HT1080 (cell line): ENCODE data around the gene SEMA3E. TPM values are rescaled to one million over a fixed set of nuclear protein-coding genes. Genes with fewer than 3 reads are reported as not detected.

Experiments
- DNase-seq: peaks from one replicate; pipeline ENCODE4 v3.0.0-alpha.2; 2015; ENCODE audit warnings: low read depth
- total RNA-seq: library from RNA; depleted of rRNA; stranded (reverse); fragments of >200 nt; shearing (Covaris generic); gene quantifications from 2 replicates; pipeline ENCODE4 v1.2.3, GENCODE V29; 2014

Gene SEMA3E
- total RNA-seq, 1 experiment from 2014 or later: not detected

DNA sequence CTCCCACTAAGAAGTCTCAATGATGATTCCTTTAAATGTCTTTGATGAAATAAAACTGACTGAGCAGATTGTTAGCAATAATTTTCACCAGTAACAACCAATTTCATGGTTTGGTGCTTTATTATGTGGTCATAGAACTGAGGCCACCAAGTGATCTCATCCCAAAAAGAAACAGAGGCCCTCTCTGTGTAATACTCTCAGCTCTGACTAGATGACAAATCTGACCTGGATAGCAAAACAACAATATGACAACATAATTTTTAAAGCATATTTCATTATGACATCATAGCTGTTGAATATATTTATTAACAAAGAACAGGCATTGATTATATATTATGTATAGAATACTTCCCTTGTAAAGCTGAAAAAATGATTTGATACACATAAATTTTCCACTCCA is 5.9 kb downstream of the SEMA3E start:
- DNase-seq: no peak

DNA sequence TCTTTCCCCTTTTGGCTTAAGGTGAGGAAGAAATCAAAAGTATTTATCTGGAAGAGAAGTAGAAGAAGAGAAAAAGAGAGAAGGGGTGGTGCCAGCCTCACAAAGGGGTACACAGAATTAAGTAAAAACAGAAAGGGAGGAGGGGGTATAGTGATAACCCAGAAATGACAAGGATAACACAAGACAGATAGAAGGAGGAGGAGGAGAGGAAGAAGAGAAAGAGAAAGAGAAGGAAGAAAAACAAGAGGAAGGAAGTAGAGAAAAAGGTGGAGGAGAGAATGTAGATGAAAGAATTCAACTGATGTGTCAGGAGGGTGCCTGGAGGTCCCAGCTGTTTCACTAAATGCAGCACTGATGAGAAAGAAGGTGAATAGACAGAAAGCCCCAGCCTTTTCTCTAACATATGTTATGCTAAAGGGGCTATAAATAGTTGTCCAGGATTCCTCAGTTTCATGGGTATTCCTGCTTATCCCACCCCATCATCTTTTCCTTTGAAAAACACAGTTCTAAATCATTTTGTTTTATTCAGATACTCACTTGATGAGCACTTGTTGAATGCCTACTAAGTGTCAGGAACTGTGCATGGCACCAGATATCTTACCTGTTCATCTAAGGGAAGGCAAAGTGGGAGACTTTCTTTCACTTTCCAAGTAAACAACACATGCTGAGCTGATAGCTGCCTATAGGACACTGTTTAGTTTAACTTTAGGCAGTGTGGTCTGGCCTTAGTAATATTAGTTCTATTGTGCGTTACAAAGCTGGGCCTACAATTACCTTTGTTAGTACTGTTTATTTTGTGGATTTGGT is 8.0 kb downstream of the SEMA3E start:
- DNase-seq: no peak

DNA sequence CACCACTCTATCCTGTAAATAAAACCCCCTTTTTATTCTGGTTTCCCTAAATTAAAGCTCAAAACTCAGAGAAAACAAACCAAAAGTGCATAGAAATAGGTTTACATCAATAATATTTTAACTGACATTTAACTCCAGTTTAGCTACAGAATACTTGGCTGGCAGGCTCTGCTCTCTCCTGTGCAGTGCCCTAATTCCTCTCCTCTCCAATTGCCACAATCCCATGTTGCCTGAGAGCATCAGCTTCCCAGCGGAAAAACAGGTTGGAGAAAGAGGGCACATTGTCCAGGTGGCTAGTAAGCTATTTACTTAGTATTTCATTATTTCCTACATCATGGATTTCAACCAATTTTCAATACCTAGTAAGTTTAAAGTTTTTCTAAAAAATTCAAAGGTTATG is 8.7 kb downstream of the SEMA3E start:
- no peak for DNase-seq

DNA sequence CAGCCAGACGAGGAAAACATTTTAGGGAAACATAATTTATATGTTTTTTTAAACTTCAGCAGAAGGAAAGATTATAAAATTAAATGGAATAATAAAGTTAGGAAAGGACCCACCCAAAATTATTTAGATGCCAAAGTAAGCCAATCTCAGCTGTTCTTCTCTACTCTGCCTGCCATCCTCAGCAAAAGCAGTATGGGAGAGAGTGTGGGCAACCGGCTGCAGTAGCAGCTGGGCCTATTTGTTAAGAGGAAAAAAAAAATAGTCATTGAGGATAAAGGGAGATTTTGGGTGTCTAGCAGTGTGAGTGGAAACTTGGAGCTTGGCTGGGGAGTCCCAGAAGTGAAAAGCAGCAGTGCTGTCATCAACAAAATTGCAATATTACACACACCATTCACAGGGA is 15.4 kb downstream of the SEMA3E start:
- DNase-seq: no peak

DNA sequence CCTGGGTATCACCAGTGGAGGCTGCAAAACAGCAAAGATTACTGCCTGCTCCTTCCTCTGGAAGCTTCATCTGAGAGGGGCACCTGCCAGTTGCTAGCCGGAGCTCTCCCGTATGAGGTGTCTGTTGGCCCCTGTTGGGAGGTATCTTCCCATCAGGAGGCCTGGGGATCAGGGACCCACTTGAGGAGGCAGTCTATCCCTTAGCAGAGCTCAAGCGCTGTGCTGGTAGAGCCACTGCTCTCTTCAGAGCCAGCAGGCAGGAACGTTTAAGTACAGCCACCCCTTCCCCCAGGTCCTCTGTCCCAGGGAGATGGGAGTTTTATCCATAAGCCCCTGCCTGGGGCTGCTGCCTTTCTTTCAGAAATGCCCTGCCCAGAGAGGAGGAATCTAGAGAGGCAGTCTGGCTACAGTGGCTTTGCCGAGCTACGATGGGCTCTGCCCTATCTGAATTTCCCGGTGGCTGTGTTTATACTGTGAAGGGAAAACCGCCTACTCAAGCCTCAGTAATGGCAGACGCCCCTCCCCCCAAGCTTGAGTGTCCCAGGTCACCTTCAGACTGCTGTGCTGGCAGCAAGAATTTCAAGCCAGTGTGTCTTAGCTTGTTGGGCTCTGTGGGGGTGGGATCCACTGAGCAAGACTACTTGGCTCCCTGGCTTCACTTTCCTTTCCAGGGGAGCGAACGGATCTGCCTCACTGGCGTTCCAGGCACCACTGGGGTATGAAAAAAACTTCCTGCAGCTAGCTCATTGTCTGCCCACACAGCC is 19.6 kb downstream of the SEMA3E start:
- no peak for DNase-seq

DNA sequence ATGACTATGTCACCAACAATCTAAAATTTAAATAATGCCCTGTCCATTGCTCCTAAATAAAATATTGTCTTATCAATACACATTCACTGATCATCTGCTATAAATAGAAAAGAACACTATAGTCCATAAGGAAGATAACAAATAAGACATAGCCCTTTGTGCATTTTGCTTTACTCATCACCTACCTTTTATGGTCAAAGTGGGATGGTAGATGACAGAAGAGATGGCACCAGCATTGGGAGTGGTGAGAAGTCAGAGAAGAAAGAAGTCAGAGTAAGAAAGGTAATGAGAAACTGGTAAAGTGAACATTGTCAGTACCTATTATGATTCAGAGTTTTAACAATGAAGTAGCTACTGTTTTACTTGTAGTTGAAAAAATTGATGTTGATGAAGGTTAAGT is 31.1 kb downstream of the SEMA3E start:
- no peak for DNase-seq

DNA sequence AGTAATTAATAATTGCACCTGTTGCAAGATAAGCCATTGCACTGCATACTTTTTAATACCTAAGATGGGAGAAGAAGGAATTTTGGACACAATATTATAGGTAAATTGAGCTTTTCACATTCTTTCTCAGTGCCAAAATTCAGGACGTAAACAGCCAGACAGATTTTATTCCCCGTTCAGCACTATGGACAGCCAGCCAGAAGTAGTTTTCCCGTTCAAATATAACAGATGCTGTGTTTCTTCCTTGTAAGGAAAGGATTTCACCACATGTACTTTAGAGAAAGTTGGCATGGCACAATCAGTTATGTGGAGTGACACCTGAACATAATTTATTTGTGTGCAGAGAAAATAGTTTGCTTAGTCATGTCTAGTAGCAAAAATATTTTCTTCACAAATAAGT is 34.8 kb downstream of the SEMA3E start:
- no peak for DNase-seq

DNA sequence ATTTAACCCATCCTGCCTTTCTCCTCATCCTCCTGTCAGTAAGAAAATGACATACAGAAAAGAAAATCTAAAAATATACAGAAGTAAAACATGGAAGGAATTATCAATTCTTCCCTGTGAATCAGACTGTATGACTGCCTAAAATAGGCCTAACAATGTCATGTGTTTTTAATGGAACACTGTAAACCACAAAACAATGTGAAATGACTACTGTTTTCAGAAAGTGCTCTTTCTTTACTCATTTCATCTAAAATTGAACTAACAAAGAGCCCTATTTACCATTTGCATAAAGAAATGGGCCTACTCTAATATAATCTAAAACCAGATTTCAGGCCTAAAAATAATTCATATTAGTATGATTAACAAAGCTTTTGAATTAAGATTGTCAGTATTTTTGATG is 35.7 kb downstream of the SEMA3E start:
- DNase-seq: no peak

DNA sequence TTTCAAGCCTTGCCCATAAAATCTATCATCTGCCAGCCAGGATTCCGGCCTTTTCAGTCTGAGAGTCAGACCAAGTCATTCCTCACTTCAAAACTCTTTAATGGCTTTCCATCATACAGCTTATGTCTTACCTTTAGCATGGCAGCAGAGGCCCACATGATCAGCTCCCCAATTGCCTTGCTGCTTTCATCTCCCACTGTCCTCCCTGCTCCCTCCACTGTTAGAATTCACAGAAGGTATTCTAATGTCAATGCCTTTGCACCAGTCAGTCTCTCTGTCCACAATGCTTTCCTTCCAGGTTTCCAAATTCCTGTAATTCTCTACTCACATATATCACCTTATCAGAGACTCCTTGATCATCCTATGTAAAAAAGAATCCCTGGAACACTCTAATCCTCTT is 37.2 kb downstream of the SEMA3E start:
- no peak for DNase-seq

DNA sequence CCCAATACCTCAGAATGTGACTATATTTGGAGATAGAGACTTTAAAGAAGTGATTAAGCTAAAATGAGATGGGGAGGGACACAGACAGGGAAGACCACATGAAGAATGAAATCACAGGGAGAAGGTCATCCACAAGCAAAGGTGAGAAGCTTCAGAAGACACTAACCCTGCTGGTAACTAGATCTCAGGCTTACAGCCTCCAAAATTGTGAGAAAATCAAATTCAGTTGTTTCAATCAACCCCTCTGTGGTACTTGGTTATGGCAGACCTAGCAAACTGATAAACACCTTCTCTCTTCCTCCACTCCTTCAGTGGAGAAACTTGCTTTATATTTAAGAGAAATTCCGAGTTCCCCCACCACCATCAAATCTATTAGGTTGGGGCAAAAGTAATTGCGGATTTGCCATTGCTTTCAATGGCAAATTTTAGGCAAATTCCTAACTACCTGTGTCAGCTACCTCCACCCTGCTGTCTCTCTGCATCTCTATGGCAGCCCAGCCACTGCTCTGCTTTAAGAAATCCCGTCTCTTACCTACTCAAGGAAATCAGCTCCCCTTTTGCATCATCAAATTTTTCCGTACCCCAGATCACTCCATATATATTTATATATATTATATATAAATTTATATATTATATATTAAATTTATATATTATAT is 38.2 kb downstream of the SEMA3E start:
- DNase-seq: no peak

DNA sequence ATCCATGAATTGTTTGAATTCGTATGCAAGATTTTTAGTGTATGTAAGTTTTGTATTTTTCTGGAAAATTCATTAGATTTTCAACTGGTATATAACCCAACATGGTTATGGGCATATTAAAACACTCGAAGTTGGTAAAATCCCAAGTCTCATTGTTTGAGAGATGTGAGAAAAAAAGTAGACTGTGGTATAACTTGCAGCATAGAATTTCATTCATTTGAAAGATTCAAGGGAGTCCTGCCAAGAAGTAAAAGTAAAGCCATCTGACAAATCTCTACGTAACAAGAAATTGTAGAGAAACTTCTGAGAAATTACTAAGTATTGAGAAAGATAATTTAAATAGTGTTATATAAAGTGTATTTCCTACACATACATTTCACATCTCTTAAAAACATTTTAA is 40.2 kb downstream of the SEMA3E start:
- no peak for DNase-seq

DNA sequence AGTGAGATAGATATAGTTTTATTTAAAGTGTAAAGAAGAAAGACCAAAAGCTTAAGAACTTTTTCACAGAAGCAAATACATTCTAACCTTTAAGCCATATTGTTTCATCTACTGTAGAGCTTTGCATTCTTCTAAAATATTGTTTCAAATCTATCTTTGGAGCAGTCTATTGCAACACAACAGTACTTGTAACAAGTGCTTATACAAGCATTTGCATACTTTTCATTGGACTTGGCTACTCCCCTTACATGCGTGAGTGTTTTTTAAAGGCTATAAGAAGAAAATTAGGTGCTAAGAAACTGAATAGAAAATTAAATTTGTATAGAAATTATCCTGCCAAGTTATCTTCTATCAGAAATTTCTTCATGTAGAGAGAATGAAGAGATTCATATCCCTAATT is 45.3 kb downstream of the SEMA3E start:
- DNase-seq: no peak

DNA sequence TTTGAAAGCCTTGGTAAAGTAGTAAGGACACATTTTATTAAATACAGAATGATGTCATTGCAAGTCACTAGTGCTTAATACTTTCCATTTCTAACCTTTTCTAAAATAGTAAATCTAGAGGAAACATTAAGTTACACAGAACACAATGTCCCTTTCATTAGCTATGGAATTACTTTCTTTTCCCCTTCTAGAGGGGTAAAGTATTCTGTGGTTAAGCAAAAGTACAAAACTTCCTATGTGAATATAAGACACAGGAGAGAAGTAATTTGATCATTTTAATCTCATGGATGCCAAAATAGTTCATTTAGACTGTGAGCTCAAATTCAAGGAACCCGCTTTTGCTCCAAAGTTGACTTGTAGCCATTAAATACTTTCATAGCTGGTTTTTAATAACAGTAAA is 49.8 kb downstream of the SEMA3E start:
- no peak for DNase-seq

DNA sequence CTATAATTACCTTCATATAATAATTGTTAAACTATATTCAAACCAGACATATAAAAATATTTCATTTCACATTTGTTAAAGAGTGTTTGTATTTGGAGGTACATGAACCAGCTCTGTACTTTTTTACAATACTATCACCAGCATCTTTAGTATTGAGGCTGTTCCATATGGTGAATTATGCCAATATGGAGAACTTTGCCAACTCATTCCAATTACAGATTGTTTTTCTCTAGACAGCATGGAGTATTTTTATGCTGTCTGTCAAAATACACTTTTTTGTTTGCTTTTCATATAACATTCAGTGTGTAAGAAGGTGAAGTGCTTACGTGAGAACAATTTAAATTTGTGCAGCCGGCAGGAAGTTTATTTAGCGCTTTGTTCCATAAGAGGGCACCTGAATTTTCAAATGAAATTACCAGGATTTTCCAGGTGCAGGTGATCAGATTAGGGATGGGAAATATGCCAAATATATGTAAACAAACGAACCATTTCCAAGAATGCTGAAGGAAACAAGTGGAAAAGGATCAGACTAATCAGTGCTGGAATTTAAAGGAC is 54.9 kb downstream of the SEMA3E start:
- no peak for DNase-seq

DNA sequence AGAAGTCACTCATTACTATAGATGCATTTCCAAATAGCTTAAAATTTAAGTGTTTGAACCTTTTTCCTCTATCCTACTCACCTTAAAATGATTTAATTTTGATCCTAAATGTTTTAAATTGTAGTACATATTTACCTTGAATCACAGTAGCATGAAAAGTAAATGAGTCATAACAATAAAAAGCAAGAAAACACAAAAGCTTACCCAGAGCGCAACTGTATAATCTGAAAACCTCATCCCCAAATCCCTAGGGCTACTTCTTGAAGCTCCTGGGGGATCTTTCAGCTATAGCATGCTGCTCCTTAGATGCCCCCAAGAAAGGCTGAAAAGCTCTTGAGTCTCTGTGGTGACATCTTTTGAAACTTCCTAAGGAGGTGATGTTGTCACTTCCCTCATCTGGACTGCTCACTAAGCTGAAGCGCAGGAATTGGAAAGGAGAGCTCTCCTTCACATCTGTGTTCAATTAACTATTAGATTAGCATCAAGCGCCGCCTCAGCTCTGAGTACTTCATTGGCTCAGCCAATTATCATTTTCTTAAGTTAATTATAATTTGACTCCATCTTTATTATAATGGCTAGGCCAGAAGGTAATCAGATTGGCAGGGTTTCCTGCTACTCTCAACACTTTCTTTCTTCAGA is 60.2 kb downstream of the SEMA3E start:
- no peak for DNase-seq

DNA sequence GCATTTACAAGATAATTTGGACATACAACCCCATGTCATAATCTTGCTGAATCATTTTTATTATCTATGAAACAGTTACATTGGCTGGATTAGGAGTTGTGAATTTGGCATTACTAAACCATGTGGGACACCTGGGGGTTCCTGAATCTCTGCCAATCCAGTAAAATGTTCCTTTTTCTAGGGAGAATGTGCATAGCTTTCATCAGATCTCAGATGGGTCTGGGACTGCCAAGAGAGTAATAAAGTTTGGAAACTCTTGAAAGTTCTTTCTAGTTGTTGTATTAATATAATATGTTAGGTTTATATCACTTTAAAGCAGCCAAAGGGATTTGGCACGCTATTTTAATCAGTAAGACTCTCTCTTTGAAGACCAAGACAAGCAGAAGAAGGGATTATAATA is 62.7 kb downstream of the SEMA3E start:
- no peak for DNase-seq

DNA sequence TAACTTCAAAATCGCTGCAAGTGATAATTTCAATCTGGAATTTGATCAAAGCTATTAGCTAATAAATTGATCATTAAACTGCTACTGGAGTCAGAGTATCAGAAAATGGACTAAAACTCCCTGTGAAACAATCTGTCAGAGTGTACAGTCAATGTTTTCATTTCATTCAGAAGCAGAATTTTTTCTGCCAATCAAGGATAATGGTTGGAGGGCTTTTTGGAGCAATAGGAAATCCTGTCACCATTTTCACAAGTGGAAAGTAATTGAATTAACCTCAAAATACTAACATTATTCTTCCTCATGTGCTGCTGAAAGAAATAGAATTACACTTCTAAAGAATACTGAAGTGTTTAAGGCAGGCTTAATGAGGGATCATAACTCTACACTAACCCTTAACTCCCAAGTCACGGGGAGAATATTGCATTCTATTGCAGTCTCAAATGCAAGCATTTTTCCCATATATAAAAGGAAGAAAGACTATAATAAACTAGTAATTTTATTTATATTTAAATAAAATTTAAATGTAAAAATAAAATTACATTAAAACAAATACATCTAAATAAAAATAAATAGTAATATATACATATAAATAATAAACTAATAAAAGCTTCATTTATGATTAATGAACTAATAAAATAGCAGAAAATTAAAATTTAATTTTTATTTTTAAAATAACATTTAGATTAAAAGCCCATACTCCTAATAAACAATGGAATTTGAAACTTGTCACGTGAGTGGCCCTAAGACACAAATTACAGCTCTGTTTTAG is 67.1 kb downstream of the SEMA3E start:
- no peak for DNase-seq

DNA sequence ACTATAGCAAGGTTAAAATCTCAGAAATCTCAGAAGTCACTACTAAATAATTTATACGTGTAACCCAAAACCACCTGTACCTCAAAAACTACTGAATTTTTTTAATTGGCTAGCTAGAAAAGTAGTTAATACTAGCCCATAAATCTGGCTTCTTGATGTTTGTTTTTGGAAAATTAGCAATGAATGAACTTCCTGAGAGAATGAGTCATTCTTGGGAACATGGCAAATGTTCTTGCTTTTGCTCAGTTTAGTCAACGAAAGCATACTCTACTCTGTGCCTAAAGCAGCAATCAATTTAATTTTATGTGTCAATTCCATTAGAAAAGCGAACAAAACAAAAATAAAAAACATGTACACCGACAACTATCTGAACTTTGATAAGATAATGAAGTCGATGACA is 69.2 kb downstream of the SEMA3E start:
- DNase-seq: peak; percentile 51

DNA sequence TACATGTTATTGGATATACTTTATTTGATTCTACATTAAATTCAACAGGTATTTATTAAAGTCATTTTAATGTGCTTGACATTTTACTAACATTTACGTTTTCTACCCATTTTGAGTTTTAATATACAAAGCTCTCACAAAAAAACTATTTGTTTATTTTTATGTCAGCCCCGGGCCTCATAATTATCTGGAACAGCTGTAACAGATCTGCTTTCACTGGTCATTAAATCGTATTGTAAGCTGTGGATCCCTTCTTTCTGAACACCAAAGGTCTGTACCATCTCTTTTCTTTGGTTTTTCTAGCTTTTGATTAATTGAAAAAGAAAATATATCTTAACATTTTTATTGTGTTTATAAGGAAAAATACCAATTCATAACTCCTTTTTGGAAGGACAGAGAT is 73.5 kb downstream of the SEMA3E start:
- DNase-seq: no peak

DNA sequence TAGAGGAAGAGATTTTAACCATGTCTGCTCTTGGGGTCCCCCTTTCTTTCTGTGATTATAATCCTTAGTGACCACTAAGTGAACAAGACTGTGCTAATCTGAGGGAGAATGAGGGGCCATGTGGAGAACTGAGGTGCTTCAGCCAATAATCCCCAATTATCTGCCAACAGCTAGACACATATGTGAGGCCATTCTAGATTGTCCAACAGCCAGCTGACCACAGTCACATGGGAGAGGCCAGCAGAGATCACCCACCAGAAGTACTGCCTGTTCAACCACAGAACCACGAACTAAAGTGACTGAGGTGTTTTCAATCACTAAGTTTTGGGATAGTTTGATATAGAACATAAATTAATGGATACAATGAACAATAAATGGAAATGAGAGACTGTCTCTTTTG is 74.3 kb downstream of the SEMA3E start:
- DNase-seq: no peak

DNA sequence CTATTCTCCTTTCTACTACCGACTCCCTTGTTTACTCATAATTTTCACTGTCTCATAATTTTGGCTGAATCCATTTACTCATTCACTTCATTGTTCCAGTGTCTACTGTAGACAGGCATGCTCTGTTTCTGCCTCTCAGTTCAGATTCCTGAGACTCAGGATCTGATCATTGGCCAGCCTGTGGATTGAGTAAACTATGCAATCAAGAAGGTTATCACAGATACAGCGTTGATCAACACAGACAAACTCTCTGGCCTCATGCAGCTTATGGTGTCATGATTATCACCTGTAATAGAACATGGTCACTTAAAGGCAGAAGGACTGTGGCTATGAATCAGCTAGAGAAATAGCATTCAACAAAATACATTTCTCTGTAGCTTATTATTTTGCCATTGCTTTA is 86.0 kb downstream of the SEMA3E start:
- no peak for DNase-seq
